Activated gamma-delta T cell treated with anti-CD3 and anti-CD28 coated beads, Interleukin-2, amount 50 U/mL, for 16 hours (primary cell): ENCODE data around the gene MED23.

Experiments
- DNase-seq: peaks from one replicate; pipeline ENCODE4 v3.0.0-alpha.2; 2020; ENCODE audit warnings: low read depth

MED23 gene

GRCh38 chr6:131627724-131628682, at the start of gene MED23:
Gene MED23 (minus strand): TSS chr6:131628242. CDS start chr6:131628049, 193 bp downstream.
- peak; percentile 94 for DNase-seq

GRCh38 chr6:131673184-131673583, 45.1 kb upstream of the MED23 start:
- DNase-seq = no peak

GRCh38 chr6:131669891-131670290, 41.8 kb upstream of the MED23 start:
- no peak for DNase-seq

DNA sequence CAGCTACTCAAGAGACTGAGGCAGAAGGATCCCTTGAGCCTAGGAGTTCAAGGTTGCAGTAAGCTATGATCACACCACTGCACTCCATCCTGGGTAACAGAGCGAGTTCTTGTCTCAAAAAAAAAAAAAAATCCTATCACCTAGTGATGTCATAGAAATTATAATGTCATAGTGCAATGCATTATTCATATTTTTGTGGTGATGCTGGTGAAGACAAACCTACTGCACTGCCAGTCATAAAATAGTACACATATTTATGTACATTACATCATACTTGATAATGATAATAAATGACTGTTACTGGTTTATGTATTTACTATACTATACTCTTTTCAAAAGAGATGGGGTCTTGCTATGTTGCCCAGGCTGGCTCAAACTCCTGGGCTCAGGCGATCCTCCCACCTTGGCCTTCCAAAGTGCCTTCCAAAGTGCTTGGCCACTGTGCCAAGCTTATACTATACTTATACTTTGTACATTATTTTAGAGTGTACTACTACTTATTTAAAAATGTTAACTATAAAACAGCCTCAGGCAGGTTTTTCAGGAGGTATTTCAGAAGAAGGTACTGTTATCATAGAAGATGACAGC, 35.6 kb upstream of the MED23 start:
- no peak for DNase-seq

GRCh38 chr6:131660195-131660594, 32.2 kb upstream of the MED23 start:
- DNase-seq = no peak

DNA sequence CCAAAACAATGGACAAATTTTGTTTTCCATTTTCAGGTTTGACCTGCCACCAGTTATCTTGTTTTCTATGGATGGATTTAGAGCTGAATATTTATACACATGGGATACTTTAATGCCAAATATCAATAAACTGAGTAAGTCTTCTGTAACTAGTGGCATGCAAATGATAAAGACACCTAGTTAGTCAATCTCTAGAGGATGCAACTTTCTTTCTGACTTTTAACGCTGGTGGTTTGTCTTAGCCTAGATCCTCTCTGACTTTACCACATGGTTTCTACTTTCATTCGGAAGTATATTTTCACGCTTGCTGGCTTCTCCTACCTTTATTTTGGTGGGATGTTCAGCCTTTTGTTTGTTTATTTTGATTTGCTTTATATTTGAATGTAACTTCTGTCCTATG, 30.2 kb upstream of the MED23 start:
- no peak for DNase-seq

DNA sequence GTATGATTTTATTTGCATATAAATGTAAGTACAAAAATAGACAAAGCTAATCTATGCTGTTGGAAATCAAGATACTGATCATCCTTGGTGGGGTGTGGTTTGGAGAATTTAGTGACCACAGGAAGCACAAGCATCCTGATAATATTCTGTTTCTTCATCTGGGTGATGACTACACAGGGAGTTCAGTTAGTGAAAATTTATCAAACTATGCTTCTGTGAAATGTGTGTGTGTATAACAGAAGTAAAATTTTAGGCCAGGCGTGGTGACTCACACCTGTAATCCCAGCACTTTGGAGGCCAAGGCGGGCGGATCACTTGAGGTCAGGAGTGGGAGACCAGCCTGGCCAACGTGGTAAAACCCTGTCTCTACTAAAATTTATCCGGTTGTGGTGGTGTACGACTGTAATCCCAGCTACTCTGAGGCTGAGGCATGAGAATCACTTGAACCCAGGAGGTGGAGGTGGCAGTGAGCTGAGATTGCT, 29.6 kb upstream of the MED23 start:
- DNase-seq = no peak

DNA sequence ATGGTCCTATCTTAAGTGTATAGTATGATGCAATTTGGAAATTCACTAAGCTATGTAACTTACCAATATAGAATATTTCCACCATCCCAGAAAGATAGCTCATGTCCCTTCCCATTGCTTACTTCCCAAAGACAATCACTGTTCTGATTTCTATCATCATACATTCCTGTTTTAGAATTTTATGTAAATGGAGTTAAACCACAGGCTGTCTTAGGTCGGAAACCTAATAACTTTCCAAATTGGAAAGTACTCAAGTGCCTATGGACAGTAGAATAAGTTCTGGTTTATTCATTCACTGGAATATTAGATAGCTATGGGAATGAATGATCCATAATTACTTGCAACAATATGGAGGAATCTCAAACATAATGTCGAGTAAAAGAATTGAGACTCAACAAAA, 29.2 kb upstream of the MED23 start:
- DNase-seq = no peak

- DNase-seq = no peak
These were observed 28.6 kb upstream of the MED23 start for GRCh38 chr6:131656667-131657066.

DNA sequence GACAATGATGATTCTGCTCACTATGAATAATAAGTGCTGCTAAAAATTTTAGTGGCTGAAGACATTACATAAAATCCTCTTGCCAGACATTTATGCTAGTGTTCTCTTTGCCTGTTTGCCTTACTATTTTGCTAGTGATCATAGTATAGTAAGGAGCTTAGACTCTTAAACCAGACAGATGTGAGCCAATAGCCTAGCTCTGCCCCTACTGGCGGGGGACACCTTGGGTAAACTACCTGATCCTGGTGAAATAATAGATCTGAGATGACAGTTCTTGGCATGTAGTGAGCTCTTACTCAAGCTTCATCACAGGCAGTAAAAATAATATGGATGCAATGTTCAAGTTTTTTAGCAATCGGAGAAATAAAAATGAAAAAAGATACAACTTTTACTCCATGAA, 27.9 kb upstream of the MED23 start:
- no peak for DNase-seq

DNA sequence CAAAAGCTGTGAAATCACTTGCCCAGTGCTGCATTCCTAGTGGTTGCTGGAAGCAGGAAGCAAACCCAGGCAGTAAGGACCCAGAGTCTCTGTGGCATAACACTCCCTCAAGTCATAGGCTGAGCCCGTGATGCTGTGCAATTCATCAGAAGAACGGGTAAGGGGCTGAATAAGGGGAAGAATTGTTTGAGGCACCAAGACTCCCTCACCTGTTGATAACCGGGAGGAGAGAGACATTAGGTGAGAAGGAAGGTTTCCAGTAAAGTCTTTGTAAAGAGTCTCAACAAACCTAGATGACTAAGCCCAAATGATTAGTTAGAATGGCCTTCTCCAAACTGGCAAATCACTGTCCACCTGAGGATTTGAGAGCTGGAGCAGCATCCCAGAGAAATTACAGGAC, 27.3 kb upstream of the MED23 start:
- DNase-seq = no peak

DNA sequence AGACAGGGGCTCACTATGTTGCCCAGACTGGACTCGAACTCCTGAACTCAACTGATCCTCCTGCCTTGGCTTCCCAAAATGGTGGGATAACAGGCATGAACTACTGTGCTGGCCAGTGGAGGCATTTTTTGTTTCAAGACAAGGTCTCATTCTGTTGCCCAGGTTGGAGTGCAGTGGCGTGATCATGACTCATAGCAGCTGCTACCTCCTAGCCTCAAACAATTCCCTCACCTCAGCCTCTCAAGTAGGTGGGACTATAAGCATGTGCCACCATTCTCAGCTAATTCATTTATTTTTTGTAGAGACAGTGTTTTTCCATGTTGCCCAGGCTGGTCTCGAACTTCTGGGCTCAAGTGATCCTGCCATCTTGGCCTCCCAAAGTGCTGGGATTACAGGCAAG, 26.3 kb upstream of the MED23 start:
- no peak for DNase-seq

GRCh38 chr6:131652472-131652871, 24.4 kb upstream of the MED23 start:
- DNase-seq = no peak

DNA sequence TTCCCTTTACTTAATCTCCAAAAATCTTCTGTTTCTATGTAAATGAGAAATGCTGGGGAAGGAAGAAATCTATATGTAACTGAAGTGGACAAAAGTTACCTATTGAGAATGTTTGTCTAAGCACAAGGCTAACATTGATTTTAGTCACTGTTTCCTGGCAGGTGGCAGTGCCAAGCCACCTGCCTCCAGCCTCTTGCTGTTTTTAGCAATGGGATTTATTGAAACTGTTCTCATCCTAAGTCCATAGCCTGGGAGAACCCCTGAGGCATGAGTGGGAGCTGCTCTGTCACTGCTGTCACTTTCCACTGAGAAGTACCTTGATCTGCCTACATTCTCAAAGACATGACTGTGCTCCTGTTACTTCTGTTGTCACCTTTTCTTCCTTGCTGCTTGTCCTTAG, 23.7 kb upstream of the MED23 start:
- DNase-seq = no peak

- DNase-seq = no peak
These were observed 18.2 kb upstream of the MED23 start for GRCh38 chr6:131646249-131646670.

GRCh38 chr6:131645846-131646245, 17.8 kb upstream of the MED23 start:
- DNase-seq = no peak

DNA sequence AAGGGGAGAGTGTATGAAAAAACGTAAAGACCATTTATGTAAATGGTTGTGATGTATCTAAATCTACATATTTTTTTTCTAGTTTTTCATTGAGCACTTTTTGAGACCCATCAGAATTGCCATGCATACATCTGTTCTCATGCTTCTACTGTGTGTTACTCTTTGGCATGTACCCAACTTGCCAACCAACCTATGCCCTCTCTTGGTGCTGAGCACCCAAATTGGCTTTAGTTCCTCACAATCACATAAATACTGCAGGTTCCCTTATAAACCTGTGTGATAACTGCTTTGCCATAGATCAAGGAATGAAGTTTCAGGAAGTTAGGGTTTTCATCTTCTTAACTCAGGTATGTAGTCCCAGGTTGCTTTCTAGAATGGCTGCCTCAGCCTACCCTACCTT, 16.9 kb upstream of the MED23 start:
- no peak for DNase-seq

DNA sequence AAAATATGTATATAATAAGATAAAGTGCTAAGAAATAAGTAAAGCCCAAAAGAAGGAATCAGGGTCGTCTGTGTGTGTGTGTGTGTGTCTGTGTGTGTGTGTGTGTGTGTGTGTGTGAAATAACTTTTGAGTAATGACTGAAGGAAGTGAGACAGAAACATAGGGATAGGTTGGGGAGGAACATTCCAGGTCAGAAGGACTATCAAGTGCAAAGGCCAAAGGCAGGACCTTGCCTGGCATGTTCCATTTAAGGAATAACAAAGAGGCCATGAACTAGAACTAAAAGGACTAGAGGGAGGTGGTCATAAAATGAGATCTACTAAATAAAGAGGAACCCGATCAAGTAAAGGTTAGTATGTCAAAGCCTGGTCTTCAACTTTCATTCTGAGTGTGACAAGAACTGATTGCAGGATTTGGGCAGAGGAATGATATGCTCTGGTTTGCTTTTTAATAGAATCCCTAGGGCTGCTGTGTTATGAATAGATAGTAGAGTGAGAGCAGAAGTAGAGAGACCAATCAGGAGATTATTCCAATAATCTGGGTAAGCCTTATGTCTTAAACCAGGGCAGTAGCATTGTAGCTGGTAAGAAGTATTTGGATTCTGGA, 15.9 kb upstream of the MED23 start:
- no peak for DNase-seq

DNA sequence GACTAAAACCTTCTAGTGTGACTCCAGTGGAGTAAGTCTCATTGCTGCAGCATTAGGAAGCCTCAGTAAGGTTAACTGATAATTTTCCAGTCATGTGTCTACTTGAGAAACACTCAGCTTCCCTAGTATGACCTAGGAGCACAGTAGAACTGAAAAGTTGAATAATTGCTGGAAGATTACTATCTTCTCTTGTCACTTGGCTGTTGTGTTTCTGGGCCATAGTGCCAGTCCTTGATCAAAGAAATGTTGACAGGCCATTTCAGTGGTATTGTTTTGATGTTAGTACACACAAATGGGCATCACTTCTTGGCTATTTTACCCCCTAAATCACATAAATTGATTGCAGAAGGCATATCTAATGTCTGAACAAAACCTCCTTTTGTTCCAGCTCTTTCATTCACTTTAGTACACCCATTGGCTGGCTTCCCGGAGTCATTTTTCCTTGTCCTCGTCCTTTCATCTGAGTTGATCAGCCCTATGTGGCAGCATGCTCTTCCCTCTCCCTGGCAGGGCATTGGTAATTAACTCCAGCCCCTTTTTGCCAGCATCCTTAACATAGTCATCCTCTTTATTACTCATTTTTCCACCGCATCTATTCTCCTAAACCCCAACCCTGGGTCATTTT, 15.1 kb upstream of the MED23 start:
- DNase-seq = no peak

GRCh38 chr6:131642565-131642964, 14.5 kb upstream of the MED23 start:
- DNase-seq = no peak

- DNase-seq = no peak
These were observed 13.5 kb upstream of the MED23 start for GRCh38 chr6:131641554-131641953.

GRCh38 chr6:131640576-131640975, 12.5 kb upstream of the MED23 start:
- DNase-seq = no peak

- no peak for DNase-seq
These were observed 12.1 kb upstream of the MED23 start for GRCh38 chr6:131640100-131640499.
